GM19452 (cell line): ENCODE measurements around the gene PAPPA.

Experiments used
- ATAC-seq: cut with Tn5 transposase; IDR thresholded peaks from one replicate; pipeline ENCODE4 v1.9.1; 2021; ENCODE audit not compliant: unreplicated experiment

Gene PAPPA

DNA sequence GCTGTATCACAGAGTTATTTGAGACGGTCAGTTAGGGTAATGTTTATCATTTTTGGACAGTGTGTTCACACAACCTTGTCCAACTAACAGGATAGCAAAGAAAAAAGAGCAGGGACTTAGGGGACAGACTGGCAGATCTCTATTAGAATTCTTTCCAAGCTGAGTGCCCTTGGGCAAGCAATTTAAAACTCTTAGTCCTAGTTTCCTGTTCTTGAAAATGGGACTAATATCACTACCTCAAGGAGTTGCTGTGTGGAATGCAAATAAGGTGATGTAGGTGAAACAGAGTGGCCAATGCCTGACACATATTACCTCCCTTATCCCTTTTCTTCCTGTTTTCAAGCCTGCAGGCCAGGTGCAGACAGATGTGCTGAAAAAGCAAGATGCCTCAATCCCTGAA lies 186.7 kb downstream of the PAPPA start:
- ATAC-seq: no peak

DNA sequence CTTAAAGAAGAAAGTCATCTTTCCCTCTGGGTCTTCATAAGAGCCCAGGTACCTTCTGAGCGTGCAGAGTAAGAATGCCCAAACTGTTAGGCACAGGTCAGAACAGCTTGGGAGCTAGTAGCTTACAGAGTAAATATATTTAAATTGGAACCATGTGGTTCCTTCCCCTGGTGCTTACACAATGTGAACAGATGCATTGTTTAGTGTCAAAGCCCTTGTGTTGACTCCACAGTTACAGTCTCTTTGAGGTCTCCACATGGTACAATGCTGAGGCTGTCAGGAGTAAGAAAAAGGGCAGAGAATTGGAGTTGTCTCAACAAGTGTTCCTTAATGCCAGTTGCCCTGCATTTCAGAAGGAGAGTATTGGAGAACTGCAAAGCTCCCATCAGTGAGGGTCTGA lies 188.5 kb downstream of the PAPPA start:
- ATAC-seq: no peak

- no peak for ATAC-seq
Observed at GRCh38 chr9:116342941-116343340, 189.3 kb downstream of the PAPPA start.

GRCh38 chr9:116344416-116344815 lies 190.8 kb downstream of the PAPPA start:
- no peak for ATAC-seq

DNA sequence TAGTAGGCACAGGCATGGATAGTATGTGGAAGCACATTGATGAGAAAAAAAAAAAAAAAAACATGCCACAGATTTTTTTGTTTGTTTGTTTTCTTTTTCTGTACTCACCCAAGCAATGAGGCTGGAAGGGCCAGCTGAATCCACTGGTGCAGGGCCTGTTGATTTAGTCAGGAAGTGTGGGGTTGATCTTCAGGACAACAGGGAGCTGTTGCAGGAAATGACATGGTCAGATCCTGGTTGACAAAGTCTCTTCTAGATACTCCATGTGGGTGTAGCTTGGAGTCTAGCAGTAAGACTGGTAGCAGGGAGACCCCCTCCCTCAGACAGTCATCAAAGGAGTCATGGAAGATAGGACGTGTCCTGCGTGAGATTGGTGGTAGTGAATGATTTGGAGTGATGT lies 191.8 kb downstream of the PAPPA start:
- no peak for ATAC-seq

DNA sequence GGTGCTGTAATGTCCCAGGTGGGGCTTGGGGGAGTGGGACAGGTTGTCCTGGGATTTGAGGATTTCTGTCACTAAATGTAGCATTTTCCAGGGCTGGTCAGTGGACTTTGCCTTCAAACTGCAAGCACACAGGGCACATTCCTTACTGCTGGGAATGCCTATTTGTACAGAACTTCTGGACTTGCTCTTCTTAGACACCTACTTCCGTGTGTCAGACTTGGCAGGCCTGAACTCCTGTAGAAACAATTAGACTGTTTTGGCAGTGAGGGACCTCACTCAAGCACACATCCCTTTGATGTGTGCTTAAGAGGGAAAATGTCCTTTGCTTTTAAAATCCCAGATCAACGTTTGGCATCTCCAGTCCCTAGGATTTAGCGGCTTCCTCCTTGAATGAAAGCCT lies 192.2 kb downstream of the PAPPA start:
- no peak for ATAC-seq

- ATAC-seq: no peak
Observed at GRCh38 chr9:116349684-116350083, 196.1 kb downstream of the PAPPA start.

GRCh38 chr9:116350213-116350612 lies 196.6 kb downstream of the PAPPA start:
- ATAC-seq: no peak

- no peak for ATAC-seq
Observed at GRCh38 chr9:116352958-116353357, 199.4 kb downstream of the PAPPA start.

DNA sequence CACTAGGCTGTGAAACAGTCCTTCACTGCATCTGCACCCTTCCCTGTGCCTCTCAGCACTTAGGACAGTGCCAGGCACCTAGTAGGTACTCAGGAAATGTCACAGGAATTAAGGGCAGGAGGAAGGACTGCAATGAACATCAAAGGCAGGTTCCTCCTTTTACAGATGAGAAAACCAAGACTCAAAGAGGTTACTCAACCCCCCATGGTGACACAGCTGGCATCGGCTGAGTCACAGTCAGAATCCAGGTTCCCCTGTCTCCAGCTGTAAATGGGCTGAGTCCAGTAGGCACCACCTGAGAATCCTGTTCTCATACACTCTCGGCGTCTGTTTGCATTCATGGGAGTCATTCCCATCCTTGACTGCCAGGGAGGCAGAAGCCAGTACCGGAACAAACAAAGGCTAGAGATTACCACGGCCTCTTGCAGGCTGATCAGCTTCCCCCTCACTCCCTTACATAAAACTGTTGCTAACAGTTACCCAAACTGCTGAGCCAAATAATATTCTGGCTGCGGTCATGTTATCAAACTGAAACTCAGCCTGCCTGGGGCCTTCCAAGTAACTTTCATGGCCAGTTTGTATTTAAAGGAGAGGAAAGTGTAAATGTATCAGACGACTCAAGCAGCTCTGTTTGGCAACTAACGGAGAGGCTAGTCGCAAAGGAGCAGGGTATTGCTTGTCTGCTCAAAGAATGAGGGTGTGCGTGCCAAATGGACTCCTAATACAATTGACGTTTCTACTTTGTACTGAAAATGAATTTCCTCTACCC lies 201.7 kb downstream of the PAPPA start:
- no peak for ATAC-seq

GRCh38 chr9:116358251-116358650 lies 204.7 kb downstream of the PAPPA start:
- ATAC-seq: no peak

DNA sequence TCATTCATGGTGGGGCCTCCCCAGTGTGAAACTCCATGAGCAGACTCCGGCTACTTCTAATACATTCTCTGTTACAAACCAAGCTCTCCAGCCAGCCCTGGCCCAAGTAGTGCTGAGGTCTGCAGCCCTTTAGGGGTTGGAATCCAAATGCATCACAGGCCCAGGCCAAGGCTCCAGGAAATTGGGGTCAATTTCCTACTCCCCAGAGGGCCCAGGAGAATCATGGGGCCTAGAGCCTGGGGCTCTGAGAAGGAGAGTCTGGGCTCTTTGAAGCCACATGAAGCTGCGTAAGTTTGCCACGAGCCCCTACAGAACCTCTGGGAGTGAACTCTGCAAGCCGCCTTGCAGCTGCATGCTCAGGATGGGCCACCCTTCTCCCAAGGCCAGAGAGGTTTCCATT lies 206.4 kb downstream of the PAPPA start:
- ATAC-seq: no peak

DNA sequence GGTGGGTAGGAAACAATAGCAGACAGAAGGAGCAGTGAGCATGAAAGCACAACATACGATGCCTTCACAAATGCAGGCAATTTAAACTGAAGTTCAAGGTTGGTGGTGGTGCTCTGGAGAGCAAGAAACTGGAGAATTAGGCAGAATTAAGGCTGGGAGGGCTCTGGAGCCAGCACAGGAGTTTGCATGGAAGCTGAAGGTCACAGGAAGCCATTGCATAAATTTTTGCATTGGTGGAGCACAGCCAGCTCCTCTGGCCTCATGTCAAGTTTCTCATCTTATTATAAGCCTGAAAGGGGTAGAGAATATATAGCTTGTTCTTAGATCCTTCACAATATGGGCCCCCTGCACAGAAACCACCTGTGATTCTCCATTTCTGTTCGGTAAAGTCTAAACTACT lies 207.4 kb downstream of the PAPPA start:
- no peak for ATAC-seq

DNA sequence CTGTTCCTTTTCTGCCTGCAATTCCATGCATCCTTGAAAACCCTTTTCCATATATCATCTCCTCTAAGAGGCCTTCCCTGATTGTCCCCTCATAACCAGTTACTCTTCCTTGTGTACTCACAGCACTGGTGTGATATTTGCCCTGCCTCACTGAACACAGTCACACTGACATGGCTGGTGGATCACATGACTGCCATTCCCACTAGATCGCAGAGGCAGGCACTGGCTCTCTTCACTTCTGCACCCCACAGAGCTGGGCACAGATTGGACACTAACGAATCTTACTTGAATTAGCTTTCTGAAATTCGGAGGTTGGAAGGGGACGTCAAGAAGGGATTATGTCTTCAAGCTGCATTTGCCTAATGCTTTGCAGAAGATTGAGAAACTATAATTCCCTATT lies 208.0 kb downstream of the PAPPA start:
- ATAC-seq: no peak

- ATAC-seq: no peak
Observed at GRCh38 chr9:116362493-116362892, 208.9 kb downstream of the PAPPA start.

DNA sequence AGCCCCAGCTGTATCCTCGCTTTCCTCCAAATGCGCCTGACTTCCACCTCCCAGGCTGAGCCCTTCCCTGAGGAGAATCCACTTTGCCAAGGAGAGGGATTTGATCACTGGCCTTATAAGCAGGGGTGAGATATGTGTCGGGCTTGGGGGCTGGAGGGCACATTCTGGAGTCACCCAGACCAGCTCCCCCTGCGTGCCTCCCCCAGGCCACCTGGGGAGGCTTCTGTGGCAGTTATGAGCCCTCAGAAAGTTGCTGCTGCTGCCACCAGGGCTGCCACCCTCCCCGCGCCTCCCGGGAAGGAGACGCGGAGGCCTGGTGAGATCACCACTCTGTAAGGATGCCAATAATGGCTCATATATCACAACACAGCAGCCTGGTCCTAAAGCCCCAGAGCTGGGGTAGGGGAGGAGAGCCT lies 211.5 kb downstream of the PAPPA start:
- no peak for ATAC-seq

GRCh38 chr9:116366241-116366640 lies 212.7 kb downstream of the PAPPA start:
- ATAC-seq: no peak

DNA sequence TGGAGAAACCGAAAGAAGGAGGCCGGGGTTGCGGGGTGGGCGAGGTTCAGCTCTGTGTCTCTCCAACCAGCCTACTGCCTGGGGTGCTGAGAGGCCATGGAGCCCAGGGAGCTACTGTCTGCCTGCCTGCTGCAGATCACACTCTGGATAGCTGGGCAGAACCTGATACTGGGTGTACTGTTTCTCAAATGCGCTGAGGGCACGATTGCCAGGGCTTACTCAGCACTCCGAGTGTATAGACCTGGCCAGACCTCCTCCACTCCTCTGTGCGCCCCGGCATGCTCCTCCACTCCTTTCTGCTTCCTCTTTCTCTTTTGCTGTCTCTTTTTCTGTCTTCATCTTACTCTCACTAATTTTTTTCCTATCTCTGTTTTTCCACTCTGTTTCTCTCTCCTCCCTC lies 215.1 kb downstream of the PAPPA start:
- no peak for ATAC-seq

GRCh38 chr9:116369706-116370105 lies 216.1 kb downstream of the PAPPA start:
- no peak for ATAC-seq

- ATAC-seq: no peak
Observed at GRCh38 chr9:116370556-116370955, 217.0 kb downstream of the PAPPA start.

GRCh38 chr9:116372081-116372673 lies 218.6 kb downstream of the PAPPA start:
- ATAC-seq: no peak

DNA sequence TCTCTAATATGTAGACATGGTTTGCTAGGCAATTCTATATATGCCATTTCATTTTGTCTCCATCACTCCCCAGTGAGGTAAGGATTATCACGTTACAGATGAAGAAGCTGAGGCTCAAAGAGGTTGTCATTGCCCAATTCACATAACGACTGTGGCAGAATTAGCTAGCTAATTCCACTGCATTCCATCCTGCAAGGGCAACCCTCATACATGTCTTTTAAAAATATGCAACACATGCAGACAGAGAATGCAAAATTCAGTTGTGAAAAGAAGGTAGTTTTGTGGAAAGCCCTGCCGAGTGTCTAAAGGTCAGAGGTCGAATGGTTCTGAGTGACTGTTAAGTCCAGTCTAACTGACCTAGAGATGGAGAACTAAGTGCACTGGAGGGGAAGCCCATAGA lies 219.2 kb downstream of the PAPPA start:
- no peak for ATAC-seq
